GM21576 (cell line): ENCODE measurements around the gene SEPTIN2.
"Not testable (repeated sequence)": the region's sequence is repeated elsewhere in the genome, so short reads cannot be mapped to it uniquely, and the experiment has no call there.

Experiments used
- ATAC-seq: cut with Tn5 transposase; IDR thresholded peaks from one replicate; pipeline ENCODE4 v1.9.1; 2021; ENCODE audit warnings: mild to moderate bottlenecking, moderate library complexity; ENCODE audit not compliant: unreplicated experiment

SEPTIN2 gene

GRCh38 chr2:241349941-241350340 lies 34.2 kb downstream of the SEPTIN2 start:
- no peak for ATAC-seq

DNA sequence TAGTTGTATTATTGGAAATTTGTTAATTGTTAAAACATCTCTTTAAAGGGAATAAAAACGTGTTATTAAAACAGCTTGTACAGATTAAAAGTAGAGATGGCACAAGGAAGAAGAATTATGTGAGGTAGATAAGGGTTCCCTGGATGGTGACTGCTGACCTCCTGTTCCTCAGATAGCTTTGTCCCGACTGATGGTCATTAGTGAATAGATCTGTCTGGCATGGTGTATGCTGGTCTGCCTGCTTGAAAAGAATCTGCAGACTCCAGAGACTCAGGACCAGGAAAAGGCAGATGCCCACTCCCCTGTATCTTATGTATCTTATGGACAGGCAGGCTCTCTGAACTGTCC lies 34.8 kb downstream of the SEPTIN2 start:
- ATAC-seq: no peak

DNA sequence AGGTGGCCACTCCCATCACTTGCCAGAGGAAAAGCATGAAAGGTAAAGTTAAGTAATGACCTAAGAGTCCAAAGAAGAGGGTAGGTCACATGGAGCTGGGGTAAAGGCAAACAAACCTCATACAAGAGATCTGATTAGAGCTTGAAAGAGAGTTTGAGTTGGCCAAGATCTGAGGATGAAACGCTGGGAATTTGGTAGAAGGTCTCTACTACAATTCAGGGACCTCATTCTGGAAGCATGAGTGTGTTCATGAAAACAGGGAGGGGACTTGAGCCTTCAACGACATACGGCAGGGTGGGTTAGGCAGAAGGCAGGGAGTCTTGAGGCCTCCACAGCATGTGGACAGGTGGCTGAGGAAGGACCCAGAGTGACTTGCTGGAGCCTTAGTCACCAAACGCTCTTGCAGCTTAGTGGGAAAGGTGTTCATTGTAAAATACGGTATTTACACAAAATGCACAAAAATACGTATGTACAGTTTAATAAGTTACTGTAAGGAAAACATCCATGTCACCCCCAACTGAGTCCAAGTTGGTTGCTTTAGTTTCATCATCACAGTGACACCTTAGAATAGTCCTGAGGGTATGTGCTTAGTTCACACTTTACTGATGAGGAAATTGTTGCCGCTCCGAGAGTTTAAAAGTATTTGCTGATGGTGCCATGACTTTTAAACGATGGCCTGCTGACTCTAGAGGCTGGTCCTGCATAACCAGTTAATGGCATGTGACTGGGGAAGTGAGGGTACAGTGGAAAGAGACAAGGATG lies 35.3 kb downstream of the SEPTIN2 start:
- no peak for ATAC-seq

DNA sequence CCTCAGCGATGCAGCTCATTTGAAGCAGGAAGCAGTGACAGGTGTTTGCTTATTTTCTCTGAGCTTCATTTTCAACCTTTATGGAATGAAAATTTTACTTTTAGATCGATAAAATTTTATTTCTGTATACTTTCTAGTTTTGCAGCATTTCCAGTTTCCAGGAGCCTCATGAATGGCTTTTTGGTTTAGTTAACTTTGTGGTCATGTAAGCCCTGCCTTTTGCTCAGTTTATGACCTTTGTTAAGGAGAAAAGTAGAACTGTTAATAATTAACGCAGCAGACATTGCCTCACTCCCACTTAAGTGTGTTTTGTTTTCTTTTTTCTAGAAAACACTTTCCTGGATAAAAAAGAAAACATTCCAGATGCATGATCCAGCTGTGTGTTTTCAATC lies 35.9 kb downstream of the SEPTIN2 start:
- ATAC-seq: no peak

- no peak for ATAC-seq
Measured at GRCh38 chr2:241352227-241352626, 36.5 kb downstream of the SEPTIN2 start.

GRCh38 chr2:241354668-241355658 lies 39.2 kb downstream of the SEPTIN2 start:
- ATAC-seq: peak; percentile 34

DNA sequence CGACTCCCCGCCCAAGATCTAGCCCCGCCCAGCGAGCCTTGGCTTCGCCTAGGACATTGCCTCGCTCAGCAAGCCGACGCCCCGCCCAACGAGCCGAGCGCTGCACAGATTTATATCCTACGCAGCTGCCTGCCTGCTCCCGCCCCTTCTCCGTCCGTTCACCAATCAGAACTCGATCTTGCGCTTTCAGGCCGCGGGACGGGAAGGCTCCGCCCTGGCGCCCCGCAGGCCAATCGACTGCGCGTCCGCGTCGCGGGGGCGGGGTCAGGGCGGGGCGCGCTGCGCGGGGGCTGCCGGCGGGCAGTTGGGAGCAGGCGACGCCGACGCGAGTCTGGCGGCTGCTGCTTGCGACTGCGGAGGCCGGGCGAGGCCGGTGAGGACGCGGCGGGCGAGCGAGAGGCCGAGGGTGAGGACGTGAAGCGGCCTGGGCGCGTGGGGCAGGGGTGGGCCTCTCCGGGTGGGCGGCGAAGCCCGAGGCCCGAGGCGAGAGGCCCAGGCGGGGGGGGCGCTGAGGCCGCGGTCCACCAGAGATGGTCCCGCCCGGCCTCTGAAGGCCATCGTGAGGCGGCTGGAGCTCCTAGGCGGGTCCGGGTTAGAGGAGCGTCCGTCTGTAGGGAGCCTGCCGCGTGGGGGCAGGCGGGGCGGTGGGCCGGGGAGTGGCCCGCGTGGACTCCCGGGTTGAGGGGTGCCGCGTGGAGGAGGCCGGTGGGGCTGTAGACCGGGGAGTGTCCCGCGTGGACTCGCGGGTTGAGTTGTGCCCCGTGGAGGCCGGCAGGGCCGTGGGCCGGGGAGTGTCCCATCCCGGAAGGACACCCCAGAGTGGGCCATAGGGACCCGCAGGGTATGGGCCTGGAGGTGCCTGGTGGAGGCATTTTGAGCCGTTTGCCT lies 40.5 kb downstream of the SEPTIN2 start, which contains the start of gene FARP2:
Gene FARP2 (plus strand): TSS at position 303 of the 888 bp plus-strand sequence. CDS start 16,823 bp downstream, outside the sequence.
- ATAC-seq: peak; percentile 79

DNA sequence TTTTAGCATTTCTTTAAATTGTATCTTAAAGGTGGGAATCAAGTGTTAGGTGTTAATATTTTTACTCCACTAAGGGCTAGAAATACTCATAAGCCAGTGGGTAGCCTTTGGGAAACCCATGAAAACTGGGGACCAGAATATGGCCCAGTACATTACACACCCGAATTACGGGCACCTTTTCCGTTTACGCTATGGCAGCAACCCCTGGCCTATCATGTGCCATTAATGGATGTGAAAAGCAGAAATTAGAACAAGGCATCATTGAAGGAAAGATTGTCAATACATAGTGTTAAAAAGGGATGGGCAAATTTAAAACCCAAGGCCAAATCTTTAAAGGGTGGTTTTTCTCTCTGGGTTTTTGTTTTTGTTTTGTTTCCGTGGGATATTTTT lies 41.1 kb downstream of the SEPTIN2 start:
- ATAC-seq: no peak

- no peak for ATAC-seq
Measured at GRCh38 chr2:241357531-241357930, 41.8 kb downstream of the SEPTIN2 start.

GRCh38 chr2:241358470-241358869 lies 42.7 kb downstream of the SEPTIN2 start:
- ATAC-seq: peak; percentile 45

DNA sequence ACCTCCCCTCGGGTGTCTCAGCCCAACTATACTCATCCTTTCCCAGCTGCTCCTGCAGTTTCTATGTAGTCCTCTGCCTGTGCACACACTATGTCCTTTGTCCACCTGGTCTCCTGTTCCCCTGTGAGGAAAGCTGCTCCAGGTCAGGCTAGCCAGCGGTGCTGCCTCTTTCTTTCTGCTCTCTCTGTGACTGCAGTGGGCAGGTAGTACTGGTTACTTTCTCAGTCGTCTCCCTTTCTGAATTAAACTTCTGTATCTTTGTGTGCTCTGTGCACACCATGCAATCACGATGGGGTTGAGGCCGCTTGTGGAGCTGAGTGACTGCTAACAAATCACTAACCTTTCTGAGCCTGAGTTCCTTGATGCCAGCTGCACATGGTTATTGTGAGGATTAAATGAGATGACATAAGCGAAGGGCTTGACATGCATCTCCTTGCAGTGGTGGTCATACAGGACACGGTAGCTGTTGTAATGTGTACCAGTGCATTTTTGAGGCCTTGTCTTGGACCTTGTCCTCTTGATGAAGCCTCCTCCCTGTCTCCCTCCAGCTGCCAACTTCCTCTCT lies 43.8 kb downstream of the SEPTIN2 start:
- no peak for ATAC-seq

DNA sequence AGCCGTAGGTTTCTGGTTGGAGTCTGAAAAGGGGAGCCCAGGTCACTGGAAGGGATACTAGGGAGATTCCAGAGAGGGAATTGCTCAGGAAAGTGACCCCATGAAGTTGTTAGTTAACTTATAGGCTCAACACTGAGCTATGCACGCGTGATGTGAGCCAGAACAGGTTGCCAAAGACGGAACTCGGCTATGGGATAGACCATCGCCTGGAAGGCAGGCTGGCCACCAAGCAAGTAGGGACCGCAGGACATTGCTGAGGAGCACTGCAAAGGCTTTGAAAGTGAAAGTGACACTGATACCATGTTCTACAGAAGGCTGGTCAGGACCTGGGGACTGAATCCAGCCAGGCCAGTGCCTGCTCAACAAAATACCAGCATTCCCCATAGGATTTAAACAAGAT lies 47.7 kb downstream of the SEPTIN2 start:
- no peak for ATAC-seq

- no peak for ATAC-seq
Measured at GRCh38 chr2:241364781-241365180, 49.1 kb downstream of the SEPTIN2 start.

- no peak for ATAC-seq
Measured at GRCh38 chr2:241366678-241367077, 51.0 kb downstream of the SEPTIN2 start.

- ATAC-seq: no peak
Measured at GRCh38 chr2:241368643-241369042, 52.9 kb downstream of the SEPTIN2 start.

- ATAC-seq: no peak
Measured at GRCh38 chr2:241372361-241372992, 56.8 kb downstream of the SEPTIN2 start.

GRCh38 chr2:241373446-241373845 lies 57.7 kb downstream of the SEPTIN2 start:
- ATAC-seq: no peak

- not testable (repeated sequence) for ATAC-seq
Measured at GRCh38 chr2:241373906-241374305, 58.2 kb downstream of the SEPTIN2 start.

DNA sequence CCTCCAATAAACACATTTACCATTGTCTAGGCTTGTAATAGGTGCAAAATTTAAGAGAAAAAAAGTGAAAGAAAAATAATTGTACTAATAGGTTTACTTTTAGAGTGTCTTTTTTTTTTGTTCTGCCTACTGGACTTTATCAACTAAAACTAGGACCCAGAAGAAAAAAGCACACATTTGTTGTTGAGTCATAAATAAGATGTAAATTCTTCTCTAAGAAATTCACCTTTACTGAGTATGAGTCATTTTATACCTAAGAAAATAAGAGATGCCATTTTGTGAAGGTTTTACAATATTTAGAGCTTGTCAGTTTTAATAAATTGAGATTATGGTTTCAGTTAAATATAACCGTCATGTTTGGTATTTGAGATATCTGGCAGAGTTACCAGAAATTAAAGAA lies 59.6 kb downstream of the SEPTIN2 start:
- ATAC-seq: no peak

DNA sequence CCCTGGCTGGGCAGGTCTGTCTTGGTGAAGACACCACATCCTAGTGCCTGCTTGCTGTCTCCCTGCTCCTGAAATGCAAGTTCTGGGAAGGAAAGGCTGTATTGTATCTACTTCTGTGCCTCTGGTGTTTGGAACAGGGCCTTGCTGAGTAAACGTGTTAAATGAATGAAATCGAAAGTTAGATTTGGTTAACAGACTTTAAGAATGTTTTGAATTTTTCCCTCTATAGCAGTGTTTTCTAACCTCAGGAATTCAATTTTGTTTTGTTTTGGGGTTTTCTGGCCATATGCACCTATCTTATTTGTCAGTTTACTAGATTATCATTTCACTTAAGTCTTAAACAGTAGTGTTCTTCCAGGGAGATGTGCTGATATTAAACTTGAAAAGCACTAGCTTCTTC lies 61.1 kb downstream of the SEPTIN2 start:
- no peak for ATAC-seq
